Cardiac muscle cell (in vitro differentiated cells and primary cell): ENCODE data around the gene ERC2. TPM values are rescaled to one million over a fixed set of nuclear protein-coding genes. Genes with fewer than 3 reads are reported as not detected.

Experiments used
- DNase-seq, 2 donors: peaks; one replicate each; pipeline versions ENCODE4 v3.0.0 to v3.0.0-alpha.2; 2010 to 2017; ENCODE audit warnings: low read depth in 1 of 2, low spot score in 1 of 2
- H3K27ac ChIP-seq: fragments of 200-600 bp; sonication (generic); 2 replicates; pipeline ENCODE4 v1.5.1; 2016
- H3K27me3 ChIP-seq: fragments of 200-600 bp; sonication (generic); 2 replicates; pipeline ENCODE4 v1.6.0; 2016; ENCODE audit warnings: control low read depth
- H3K36me3 ChIP-seq: fragments of 200-600 bp; sonication (generic); 2 replicates; pipeline ENCODE4 v1.5.1; 2016; ENCODE audit warnings: control low read depth
- H3K4me1 ChIP-seq: fragments of 200-600 bp; sonication (generic); 2 replicates; pipeline ENCODE4 v1.8.1; 2017; ENCODE audit warnings: low read depth, mild to moderate bottlenecking, mixed run types
- H3K4me3 ChIP-seq: fragments of 200-600 bp; sonication (generic); 2 replicates; pipeline ENCODE4 v1.5.1; 2016; ENCODE audit warnings: mild to moderate bottlenecking
- H3K9me3 ChIP-seq: fragments of 200-600 bp; sonication (generic); 2 replicates; pipeline ENCODE4 v1.5.1; 2017; ENCODE audit warnings: low read depth, mild to moderate bottlenecking, control low read depth
- polyA plus RNA-seq: library from polyadenylated mRNA; unstranded; fragments of >200 nt; fragmentation: Nextera tagmentation; extraction: Ambion mirVana; gene quantifications from 2 replicates; pipeline ENCODE4 v1.2.1, GENCODE V29; 2016
- total RNA-seq: library from RNA; depleted of rRNA; stranded (reverse); fragments of >200 nt; gene quantifications from 2 replicates; pipeline ENCODE4 v1.2.3, GENCODE V29; 2016
- TF ChIP-seq, protein P1 (sequence below): IDR thresholded peaks from 2 replicates; pipeline ENCODE4 v1.5.1; 2012; ENCODE audit warnings: low read depth, mild to moderate bottlenecking, low read length

The ERC2 gene
- total and polyA plus RNA-seq, 2 experiments from 2014 or later, result 18.1 to 29.0 TPM

GRCh38 chr3:55937301-55937700, 531.0 kb downstream of the ERC2 start:
- Histone ChIP-seq H3K9me3 (no peaks in the 10 kb centered on the region), H3K4me3 (no peak overlapping the region), H3K27ac (no peak overlapping the region), H3K4me1 (peaks cover 5% of the 10 kb centered on the region), H3K27me3 (no peaks in the 10 kb centered on the region), H3K36me3 (no peaks in the 10 kb centered on the region)
- TF ChIP-seq, protein P1, sequence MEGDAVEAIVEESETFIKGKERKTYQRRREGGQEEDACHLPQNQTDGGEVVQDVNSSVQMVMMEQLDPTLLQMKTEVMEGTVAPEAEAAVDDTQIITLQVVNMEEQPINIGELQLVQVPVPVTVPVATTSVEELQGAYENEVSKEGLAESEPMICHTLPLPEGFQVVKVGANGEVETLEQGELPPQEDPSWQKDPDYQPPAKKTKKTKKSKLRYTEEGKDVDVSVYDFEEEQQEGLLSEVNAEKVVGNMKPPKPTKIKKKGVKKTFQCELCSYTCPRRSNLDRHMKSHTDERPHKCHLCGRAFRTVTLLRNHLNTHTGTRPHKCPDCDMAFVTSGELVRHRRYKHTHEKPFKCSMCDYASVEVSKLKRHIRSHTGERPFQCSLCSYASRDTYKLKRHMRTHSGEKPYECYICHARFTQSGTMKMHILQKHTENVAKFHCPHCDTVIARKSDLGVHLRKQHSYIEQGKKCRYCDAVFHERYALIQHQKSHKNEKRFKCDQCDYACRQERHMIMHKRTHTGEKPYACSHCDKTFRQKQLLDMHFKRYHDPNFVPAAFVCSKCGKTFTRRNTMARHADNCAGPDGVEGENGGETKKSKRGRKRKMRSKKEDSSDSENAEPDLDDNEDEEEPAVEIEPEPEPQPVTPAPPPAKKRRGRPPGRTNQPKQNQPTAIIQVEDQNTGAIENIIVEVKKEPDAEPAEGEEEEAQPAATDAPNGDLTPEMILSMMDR, result no peak
- DNase-seq, result no peak

DNA sequence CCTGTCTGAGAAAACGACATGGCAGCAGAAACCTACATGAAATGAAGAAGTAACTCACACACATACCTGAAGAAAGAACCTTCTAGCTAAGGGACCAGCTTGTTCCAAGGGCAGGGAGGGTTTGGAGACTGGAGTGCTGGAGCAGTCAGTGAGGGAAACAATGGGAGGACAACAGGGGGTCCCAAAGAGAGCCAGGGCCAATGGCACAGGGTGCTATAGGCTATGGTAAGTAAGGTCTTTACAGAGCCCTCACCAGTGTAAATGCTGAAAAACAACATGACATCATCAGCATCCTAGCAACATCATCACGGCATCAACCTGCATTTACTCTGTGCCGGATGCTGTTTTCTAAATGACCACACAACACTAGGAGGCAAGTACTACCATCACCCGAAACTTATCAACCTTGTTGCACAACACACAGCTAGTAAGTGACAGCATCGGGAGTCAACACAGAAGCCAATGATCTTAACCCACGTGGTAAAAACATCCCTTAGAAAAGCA, 531.7 kb downstream of the ERC2 start:
- H3K9me3 ChIP-seq, result no peaks in the 10 kb centered on the region
- peaks cover 5% of the 10 kb centered on the region for H3K4me1 ChIP-seq
- no peak for DNase-seq
- no peaks in the 10 kb centered on the region for H3K27me3 ChIP-seq
- H3K36me3 ChIP-seq, result no peaks in the 10 kb centered on the region
- no peak overlapping the region for H3K27ac ChIP-seq
- no peak overlapping the region for H3K4me3 ChIP-seq
- TF ChIP-seq, protein P1, result no peak

DNA sequence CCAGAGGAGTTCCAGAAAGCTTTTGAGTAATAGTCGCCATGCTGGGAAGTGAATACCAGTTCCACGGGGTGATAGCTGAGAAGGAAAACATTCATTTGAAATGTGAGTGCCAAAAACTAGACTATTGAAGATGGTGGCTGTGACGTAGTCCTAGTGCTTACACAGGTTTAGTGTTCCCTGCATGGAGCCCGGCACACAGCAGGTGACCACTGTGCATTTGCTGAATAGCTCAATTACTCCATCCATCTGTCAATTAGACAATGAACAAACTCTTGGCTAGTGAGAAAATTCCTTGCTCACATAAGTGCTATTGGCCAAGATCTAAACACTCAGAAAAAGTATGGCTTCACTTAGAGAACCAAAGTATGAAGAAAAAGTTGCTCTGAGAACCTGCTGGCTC, 533.0 kb downstream of the ERC2 start:
- Histone ChIP-seq H3K27me3 (no peaks in the 10 kb centered on the region), H3K4me1 (peaks cover 5% of the 10 kb centered on the region), H3K27ac (no peak overlapping the region), H3K36me3 (no peaks in the 10 kb centered on the region), H3K4me3 (no peak overlapping the region), H3K9me3 (no peaks in the 10 kb centered on the region)
- TF ChIP-seq, protein P1, result no peak
- no peak for DNase-seq

DNA sequence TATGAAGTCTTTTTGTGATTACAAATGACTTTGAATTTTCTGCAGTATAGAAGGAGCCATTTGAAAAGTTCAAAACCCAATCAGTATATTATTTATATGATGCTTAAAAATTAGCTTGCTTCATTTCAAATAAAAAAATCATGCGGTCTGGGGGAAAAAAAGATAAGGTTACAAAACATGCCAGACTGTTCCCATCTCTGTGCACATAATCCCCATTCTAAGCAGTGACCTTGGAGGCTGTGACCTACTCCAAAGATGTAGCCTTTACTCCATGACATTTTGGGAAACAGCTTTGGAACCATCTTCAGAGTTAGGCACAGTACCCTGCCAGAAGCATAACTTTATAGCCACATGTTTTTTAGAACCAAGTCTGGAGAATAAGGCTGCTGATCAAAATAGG, 533.5 kb downstream of the ERC2 start:
- TF ChIP-seq, protein P1, result no peak
- Histone ChIP-seq H3K9me3 (no peaks in the 10 kb centered on the region), H3K27ac (no peak overlapping the region), H3K27me3 (no peaks in the 10 kb centered on the region), H3K36me3 (no peaks in the 10 kb centered on the region), H3K4me3 (no peak overlapping the region), H3K4me1 (peaks cover 5% of the 10 kb centered on the region)
- no peak for DNase-seq

DNA sequence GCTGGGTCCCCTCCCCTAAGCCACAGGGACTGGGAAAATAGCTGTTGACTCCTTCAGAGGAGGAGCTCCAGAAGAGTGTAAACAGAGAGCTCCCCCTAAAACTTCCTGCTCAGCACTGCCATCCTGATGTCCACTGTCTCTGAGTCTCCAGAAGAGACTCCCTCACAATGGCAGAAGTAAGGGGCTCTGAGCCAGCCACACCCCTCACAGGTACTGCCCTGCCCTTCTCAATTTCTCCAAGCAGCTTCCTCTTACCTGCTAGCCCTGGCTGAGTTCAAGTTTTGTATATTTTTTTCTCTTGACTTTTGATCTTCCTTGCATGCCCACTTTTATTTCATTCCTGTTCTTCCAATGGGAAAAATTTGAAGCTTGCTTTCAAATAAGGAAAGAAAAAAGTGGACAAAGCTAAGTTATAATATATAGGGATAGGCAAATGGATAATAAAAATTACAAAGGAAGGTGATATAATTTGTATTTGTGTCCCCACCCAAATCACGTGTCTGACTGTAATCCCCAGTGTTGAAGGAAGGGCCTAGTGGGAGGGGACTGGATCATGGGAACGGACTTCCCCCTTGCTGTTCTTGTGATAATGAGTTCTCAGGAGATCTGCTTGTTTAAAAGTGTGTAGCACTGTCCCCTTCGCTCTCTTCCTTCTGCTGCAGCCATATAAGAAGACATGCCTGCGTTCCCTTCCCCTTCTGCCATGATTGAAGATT, 539.0 kb downstream of the ERC2 start:
- no peaks in the 10 kb centered on the region for H3K27me3 ChIP-seq
- TF ChIP-seq, protein P1, result no peak
- no peak overlapping the region for H3K4me3 ChIP-seq
- no peak for DNase-seq
- no peaks in the 10 kb centered on the region for H3K9me3 ChIP-seq
- H3K36me3 ChIP-seq, result no peaks in the 10 kb centered on the region
- H3K27ac ChIP-seq, result no peak overlapping the region
- H3K4me1 ChIP-seq, result no peaks in the 10 kb centered on the region
